GM23338 (cell line): Measurements from ENCODE around the gene NUP107. TPM values are rescaled to one million over a fixed set of nuclear protein-coding genes. Genes with fewer than 3 reads are reported as not detected.

ENCODE experiments used
- ATAC-seq: fragments of 200-7000 bp; cut with Tn5 transposase; 3 replicates; pipeline ENCODE4 v1.9.1; 2020
- DNase-seq: peaks from one replicate; pipeline ENCODE4 v3.0.0-alpha.2; 2015; ENCODE audit warnings: low spot score
- H2AFZ ChIP-seq: fragments of 200-600 bp; sonication (generic); 2 replicates; pipeline ENCODE4 v1.8.0; 2016; ENCODE audit warnings: antibody characterized with exemption, mild to moderate bottlenecking, moderate library complexity
- H3F3A ChIP-seq: fragments of 200-600 bp; sonication (generic); replicated peaks from 2 replicates; pipeline ENCODE4 v1.8.0; 2017; ENCODE audit warnings: antibody characterized with exemption, mixed run types, low read depth
- H3K27ac ChIP-seq: fragments of 200-600 bp; sonication (generic); 2 replicates; pipeline ENCODE4 v1.6.1; 2016; ENCODE audit warnings: low read depth
- H3K27me3 ChIP-seq: fragments of 200-600 bp; sonication (generic); 2 replicates; pipeline ENCODE4 v1.8.0; 2016; ENCODE audit warnings: mild to moderate bottlenecking, mixed run types, moderate library complexity; ENCODE audit not compliant: insufficient read depth
- H3K36me3 ChIP-seq: fragments of 200-600 bp; sonication (generic); 2 replicates; pipeline ENCODE4 v1.8.0; 2016; ENCODE audit warnings: mild to moderate bottlenecking; ENCODE audit not compliant: insufficient read depth
- H3K4me1 ChIP-seq: fragments of 200-600 bp; sonication (generic); 2 replicates; pipeline ENCODE4 v1.8.0; 2016; ENCODE audit warnings: mild to moderate bottlenecking, moderate library complexity; ENCODE audit not compliant: insufficient read depth
- H3K4me2 ChIP-seq: fragments of 200-600 bp; sonication (generic); 2 replicates; pipeline ENCODE4 v1.7.1; 2017; ENCODE audit warnings: mixed run types
- H3K4me3 ChIP-seq: fragments of 200-600 bp; sonication (generic); 2 replicates; pipeline ENCODE4 v1.6.1; 2016; ENCODE audit warnings: mixed run types
- H3K79me2 ChIP-seq: fragments of 200-600 bp; sonication (generic); replicated peaks from 2 replicates; pipeline ENCODE4 v1.8.0; 2017; ENCODE audit warnings: mild to moderate bottlenecking; ENCODE audit not compliant: insufficient read depth
- H3K9me2 ChIP-seq: fragments of 200-600 bp; sonication (generic); 2 replicates; pipeline ENCODE4 v1.8.0; 2017; ENCODE audit not compliant: insufficient read depth
- H4K20me1 ChIP-seq: fragments of 200-600 bp; sonication (generic); replicated peaks from 2 replicates; pipeline ENCODE4 v1.8.0; 2017; ENCODE audit warnings: mild to moderate bottlenecking; ENCODE audit not compliant: insufficient read depth
- H3K27ac Mint-ChIP-seq: 2 replicates; pipeline ENCODE4 v1.8.0; 2020; ENCODE audit warnings: inconsistent platforms, mild to moderate bottlenecking, moderate library complexity, mixed read lengths
- H3K27me3 Mint-ChIP-seq: 3 replicates; pipeline ENCODE4 v1.8.0; 2022; ENCODE audit warnings: low read depth, mild to moderate bottlenecking, moderate library complexity, mixed read lengths, inconsistent platforms; ENCODE audit not compliant: insufficient read depth, poor library complexity
- H3K36me3 Mint-ChIP-seq: 3 replicates; pipeline ENCODE4 v1.8.0; 2021; ENCODE audit warnings: low read depth, mild to moderate bottlenecking, inconsistent platforms, moderate library complexity, mixed read lengths
- H3K4me1 Mint-ChIP-seq: 3 replicates; pipeline ENCODE4 v1.8.0; 2020; ENCODE audit warnings: mild to moderate bottlenecking, inconsistent platforms, mixed read lengths
- H3K4me3 Mint-ChIP-seq: 3 replicates; pipeline ENCODE4 v1.8.0; 2021; ENCODE audit warnings: moderate library complexity, mild to moderate bottlenecking, inconsistent platforms, mixed read lengths
- H3K9me3 Mint-ChIP-seq: 3 replicates; pipeline ENCODE4 v1.8.0; 2020; ENCODE audit warnings: moderate library complexity, mild to moderate bottlenecking, inconsistent platforms, mixed read lengths
- EZH2phosphoT487 ChIP-seq: fragments of 200-600 bp; sonication (generic); IDR thresholded peaks from one replicate; pipeline ENCODE4 v1.8.1; 2018; ENCODE audit warnings: antibody characterized with exemption; ENCODE audit not compliant: unreplicated experiment
- JUNB ChIP-seq: IDR thresholded peaks from one replicate; pipeline ENCODE4 v1.6.1; 2016; ENCODE audit warnings: antibody characterized with exemption; ENCODE audit not compliant: unreplicated experiment
- ZNF114 ChIP-seq: fragments of 250-450 bp; sonication (Bioruptor Pico); IDR thresholded peaks from 2 replicates; pipeline ENCODE4 v1.5.0; 2020; ENCODE audit warnings: mild to moderate bottlenecking, moderate library complexity
- ZNF331 ChIP-seq: fragments of 250-450 bp; sonication (Bioruptor Pico); IDR thresholded peaks from 2 replicates; pipeline ENCODE4 v1.5.0; 2020; ENCODE audit warnings: low read depth, mild to moderate bottlenecking, moderate library complexity
- polyA plus RNA-seq: library from polyadenylated mRNA; unstranded; fragments of >200 nt; fragmentation: Nextera tagmentation; extraction: Ambion mirVana; gene quantifications from 2 replicates; pipeline ENCODE4 v1.2.1, GENCODE V29; 2016
- total RNA-seq: library from RNA; depleted of rRNA; stranded (reverse); fragments of >200 nt; shearing (Covaris generic); gene quantifications from 2 replicates; pipeline ENCODE4 v1.2.3, GENCODE V29; 2014
- TF ChIP-seq, protein P1 (sequence below), 2 experiments: fragments of 200-600 bp in 1 of 2; sonication (generic) in 1 of 2; conservative IDR thresholded peaks; 2 replicates each; pipeline versions ENCODE4 v1.5.1 to v1.6.1; 2016 to 2017; ENCODE audit warnings: antibody characterized with exemption in 2 of 2, low read depth in 2 of 2, mild to moderate bottlenecking in 2 of 2, moderate library complexity in 1 of 2
- TF ChIP-seq, protein P2 (sequence below): IDR thresholded peaks from one replicate; pipeline ENCODE4 v1.6.1; 2018; ENCODE audit warnings: antibody characterized with exemption; ENCODE audit not compliant: unreplicated experiment
- TF ChIP-seq, protein P3 (sequence below): fragments of 250-450 bp; sonication (Bioruptor Pico); IDR thresholded peaks from 2 replicates; pipeline ENCODE4 v1.5.0; 2020; ENCODE audit warnings: mild to moderate bottlenecking, moderate library complexity

The NUP107 gene
- total and polyA plus RNA-seq, 2 experiments from 2014 or later: 123 to 152 TPM

DNA sequence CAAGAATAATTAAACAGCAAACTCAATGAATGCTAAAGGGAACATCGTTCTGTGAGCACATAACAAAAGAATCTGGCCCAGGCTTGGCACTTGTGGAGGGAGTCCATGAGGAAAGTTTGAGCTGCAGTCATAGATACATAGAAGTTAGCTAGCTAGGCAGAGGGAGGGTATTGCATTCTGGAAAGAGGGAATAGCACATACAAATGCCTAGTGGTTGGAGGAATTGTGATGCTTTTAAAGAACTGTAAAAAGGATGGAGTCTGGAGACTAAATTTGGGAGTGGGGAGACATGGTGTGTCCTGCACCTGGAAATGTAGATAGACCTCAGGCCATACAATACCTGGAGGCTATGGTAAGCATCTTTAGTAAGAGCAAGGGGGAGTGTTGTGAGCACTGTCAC lies 83.2 kb downstream of the NUP107 start:
- no peaks in the 10 kb centered on the region; the same call in 1 of the 2 replicates for H3K36me3 ChIP-seq
- TF ChIP-seq, protein P1, sequence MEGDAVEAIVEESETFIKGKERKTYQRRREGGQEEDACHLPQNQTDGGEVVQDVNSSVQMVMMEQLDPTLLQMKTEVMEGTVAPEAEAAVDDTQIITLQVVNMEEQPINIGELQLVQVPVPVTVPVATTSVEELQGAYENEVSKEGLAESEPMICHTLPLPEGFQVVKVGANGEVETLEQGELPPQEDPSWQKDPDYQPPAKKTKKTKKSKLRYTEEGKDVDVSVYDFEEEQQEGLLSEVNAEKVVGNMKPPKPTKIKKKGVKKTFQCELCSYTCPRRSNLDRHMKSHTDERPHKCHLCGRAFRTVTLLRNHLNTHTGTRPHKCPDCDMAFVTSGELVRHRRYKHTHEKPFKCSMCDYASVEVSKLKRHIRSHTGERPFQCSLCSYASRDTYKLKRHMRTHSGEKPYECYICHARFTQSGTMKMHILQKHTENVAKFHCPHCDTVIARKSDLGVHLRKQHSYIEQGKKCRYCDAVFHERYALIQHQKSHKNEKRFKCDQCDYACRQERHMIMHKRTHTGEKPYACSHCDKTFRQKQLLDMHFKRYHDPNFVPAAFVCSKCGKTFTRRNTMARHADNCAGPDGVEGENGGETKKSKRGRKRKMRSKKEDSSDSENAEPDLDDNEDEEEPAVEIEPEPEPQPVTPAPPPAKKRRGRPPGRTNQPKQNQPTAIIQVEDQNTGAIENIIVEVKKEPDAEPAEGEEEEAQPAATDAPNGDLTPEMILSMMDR (conservative IDR thresholded peaks at IDR 0.05; ENCODE audit: low read depth in 2 of 2): no peak
- TF ChIP-seq JUNB (no peak), EZH2phosphoT487 (no peak), ZNF331 (CRISPR knock-in tag) (no peak), ZNF114 (CRISPR knock-in tag) (no peak)
- TF ChIP-seq, protein P2, sequence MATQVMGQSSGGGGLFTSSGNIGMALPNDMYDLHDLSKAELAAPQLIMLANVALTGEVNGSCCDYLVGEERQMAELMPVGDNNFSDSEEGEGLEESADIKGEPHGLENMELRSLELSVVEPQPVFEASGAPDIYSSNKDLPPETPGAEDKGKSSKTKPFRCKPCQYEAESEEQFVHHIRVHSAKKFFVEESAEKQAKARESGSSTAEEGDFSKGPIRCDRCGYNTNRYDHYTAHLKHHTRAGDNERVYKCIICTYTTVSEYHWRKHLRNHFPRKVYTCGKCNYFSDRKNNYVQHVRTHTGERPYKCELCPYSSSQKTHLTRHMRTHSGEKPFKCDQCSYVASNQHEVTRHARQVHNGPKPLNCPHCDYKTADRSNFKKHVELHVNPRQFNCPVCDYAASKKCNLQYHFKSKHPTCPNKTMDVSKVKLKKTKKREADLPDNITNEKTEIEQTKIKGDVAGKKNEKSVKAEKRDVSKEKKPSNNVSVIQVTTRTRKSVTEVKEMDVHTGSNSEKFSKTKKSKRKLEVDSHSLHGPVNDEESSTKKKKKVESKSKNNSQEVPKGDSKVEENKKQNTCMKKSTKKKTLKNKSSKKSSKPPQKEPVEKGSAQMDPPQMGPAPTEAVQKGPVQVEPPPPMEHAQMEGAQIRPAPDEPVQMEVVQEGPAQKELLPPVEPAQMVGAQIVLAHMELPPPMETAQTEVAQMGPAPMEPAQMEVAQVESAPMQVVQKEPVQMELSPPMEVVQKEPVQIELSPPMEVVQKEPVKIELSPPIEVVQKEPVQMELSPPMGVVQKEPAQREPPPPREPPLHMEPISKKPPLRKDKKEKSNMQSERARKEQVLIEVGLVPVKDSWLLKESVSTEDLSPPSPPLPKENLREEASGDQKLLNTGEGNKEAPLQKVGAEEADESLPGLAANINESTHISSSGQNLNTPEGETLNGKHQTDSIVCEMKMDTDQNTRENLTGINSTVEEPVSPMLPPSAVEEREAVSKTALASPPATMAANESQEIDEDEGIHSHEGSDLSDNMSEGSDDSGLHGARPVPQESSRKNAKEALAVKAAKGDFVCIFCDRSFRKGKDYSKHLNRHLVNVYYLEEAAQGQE: no peak
- no peak overlapping the region for H3K4me3 ChIP-seq
- Mint-ChIP-seq H3K9me3 (no peaks in the 10 kb centered on the region), H3K27me3 (peaks cover 1% of the 10 kb centered on the region), H3K36me3 (peaks cover 6% of the 10 kb centered on the region), H3K4me1 (no peaks in the 10 kb centered on the region), H3K4me3 (no peak overlapping the region), H3K27ac (no peak overlapping the region)
- H3K79me2 ChIP-seq: no peaks in the 10 kb centered on the region
- H3K27ac ChIP-seq: no peak overlapping the region
- DNase-seq: no peak
- no peaks in the 10 kb centered on the region for H3K27me3 ChIP-seq
- H3F3A ChIP-seq: no peaks in the 10 kb centered on the region
- H4K20me1 ChIP-seq: no peaks in the 10 kb centered on the region
- no peaks in the 10 kb centered on the region for H3K4me1 ChIP-seq
- H3K4me2 ChIP-seq: no peak overlapping the region
- H3K9me2 ChIP-seq: no peaks in the 10 kb centered on the region
- no peak overlapping the region for H2AFZ ChIP-seq
- no peak for ATAC-seq

DNA sequence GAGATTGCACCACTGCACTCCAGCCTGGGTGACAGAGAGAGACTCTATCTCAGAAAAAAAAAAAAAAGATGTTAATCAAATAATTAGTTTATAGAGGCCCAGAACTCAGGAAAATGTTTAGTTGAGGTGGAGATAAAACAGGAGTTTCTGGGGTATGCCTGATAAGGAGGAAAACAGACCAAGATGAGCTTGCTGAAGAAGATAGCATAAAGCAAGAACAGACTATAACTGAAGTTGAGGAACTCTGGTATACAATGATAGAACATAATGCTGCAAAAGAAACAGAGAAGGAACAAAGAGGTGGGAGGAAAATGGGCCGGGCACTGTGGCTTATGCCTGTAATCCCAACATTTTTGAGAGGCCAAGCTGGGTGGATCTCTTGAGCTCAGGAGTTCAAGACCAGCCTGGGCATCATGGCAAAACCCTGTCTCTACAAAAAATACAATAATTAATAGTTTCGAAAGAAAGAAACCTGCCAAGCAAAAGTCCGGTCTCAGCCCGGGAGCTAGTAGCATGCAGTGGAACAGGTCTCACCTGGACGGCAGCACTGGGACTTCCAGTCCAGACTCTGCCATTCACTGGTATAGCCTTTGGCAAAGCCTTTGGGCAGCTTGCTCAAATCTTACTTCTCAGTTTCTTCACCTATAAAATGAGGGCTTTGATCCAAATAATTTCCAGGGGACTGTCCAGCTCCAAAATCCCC lies 84.6 kb downstream of the NUP107 start:
- H3K27ac ChIP-seq: no peak overlapping the region
- no peak overlapping the region for H3K27ac Mint-ChIP-seq
- H3K4me3 ChIP-seq: no peak overlapping the region
- H4K20me1 ChIP-seq: no peaks in the 10 kb centered on the region
- H3K36me3 Mint-ChIP-seq: peaks cover 2% of the 10 kb centered on the region; the same call in 1 of the 3 replicates
- H3K27me3 ChIP-seq: no peaks in the 10 kb centered on the region
- no peaks in the 10 kb centered on the region for H3K4me1 Mint-ChIP-seq
- no peak overlapping the region for H2AFZ ChIP-seq
- no peak for DNase-seq
- H3K4me1 ChIP-seq: no peaks in the 10 kb centered on the region
- H3K27me3 Mint-ChIP-seq: peaks cover 1% of the 10 kb centered on the region
- no peaks in the 10 kb centered on the region for H3K9me2 ChIP-seq
- no peaks in the 10 kb centered on the region for H3F3A ChIP-seq
- H3K36me3 ChIP-seq: no peaks in the 10 kb centered on the region; the same call in 1 of the 2 replicates
- no peaks in the 10 kb centered on the region for H3K9me3 Mint-ChIP-seq
- no peak for ATAC-seq
- no peak overlapping the region for H3K4me2 ChIP-seq
- no peak overlapping the region for H3K4me3 Mint-ChIP-seq
- H3K79me2 ChIP-seq: no peaks in the 10 kb centered on the region
- TF ChIP-seq, protein P3, sequence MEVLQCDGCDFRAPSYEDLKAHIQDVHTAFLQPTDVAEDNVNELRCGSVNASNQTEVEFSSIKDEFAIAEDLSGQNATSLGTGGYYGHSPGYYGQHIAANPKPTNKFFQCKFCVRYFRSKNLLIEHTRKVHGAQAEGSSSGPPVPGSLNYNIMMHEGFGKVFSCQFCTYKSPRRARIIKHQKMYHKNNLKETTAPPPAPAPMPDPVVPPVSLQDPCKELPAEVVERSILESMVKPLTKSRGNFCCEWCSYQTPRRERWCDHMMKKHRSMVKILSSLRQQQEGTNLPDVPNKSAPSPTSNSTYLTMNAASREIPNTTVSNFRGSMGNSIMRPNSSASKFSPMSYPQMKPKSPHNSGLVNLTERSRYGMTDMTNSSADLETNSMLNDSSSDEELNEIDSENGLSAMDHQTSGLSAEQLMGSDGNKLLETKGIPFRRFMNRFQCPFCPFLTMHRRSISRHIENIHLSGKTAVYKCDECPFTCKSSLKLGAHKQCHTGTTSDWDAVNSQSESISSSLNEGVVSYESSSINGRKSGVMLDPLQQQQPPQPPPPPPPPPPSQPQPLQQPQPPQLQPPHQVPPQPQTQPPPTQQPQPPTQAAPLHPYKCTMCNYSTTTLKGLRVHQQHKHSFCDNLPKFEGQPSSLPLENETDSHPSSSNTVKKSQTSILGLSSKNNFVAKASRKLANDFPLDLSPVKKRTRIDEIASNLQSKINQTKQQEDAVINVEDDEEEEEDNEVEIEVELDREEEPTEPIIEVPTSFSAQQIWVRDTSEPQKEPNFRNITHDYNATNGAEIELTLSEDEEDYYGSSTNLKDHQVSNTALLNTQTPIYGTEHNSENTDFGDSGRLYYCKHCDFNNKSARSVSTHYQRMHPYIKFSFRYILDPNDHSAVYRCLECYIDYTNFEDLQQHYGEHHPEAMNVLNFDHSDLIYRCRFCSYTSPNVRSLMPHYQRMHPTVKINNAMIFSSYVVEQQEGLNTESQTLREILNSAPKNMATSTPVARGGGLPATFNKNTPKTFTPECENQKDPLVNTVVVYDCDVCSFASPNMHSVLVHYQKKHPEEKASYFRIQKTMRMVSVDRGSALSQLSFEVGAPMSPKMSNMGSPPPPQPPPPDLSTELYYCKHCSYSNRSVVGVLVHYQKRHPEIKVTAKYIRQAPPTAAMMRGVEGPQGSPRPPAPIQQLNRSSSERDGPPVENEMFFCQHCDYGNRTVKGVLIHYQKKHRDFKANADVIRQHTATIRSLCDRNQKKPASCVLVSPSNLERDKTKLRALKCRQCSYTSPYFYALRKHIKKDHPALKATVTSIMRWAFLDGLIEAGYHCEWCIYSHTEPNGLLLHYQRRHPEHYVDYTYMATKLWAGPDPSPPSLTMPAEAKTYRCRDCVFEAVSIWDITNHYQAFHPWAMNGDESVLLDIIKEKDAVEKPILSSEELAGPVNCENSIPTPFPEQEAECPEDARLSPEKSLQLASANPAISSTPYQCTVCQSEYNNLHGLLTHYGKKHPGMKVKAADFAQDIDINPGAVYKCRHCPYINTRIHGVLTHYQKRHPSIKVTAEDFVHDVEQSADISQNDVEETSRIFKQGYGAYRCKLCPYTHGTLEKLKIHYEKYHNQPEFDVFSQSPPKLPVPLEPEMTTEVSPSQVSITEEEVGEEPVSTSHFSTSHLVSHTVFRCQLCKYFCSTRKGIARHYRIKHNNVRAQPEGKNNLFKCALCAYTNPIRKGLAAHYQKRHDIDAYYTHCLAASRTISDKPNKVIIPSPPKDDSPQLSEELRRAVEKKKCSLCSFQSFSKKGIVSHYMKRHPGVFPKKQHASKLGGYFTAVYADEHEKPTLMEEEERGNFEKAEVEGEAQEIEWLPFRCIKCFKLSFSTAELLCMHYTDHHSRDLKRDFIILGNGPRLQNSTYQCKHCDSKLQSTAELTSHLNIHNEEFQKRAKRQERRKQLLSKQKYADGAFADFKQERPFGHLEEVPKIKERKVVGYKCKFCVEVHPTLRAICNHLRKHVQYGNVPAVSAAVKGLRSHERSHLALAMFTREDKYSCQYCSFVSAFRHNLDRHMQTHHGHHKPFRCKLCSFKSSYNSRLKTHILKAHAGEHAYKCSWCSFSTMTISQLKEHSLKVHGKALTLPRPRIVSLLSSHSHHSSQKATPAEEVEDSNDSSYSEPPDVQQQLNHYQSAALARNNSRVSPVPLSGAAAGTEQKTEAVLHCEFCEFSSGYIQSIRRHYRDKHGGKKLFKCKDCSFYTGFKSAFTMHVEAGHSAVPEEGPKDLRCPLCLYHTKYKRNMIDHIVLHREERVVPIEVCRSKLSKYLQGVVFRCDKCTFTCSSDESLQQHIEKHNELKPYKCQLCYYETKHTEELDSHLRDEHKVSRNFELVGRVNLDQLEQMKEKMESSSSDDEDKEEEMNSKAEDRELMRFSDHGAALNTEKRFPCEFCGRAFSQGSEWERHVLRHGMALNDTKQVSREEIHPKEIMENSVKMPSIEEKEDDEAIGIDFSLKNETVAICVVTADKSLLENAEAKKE: no peak
